GM23338 (cell line): Measurements from ENCODE around the gene NLRP1. TPM values are rescaled to one million over a fixed set of nuclear protein-coding genes. Genes with fewer than 3 reads are reported as not detected.

Experiments
- ATAC-seq: fragments of 200-7000 bp; cut with Tn5 transposase; 3 replicates; pipeline ENCODE4 v1.9.1; 2020
- DNase-seq: peaks from one replicate; pipeline ENCODE4 v3.0.0-alpha.2; 2015; ENCODE audit warnings: low spot score
- H2AFZ ChIP-seq: fragments of 200-600 bp; sonication (generic); 2 replicates; pipeline ENCODE4 v1.8.0; 2016; ENCODE audit warnings: antibody characterized with exemption, mild to moderate bottlenecking, moderate library complexity
- H3F3A ChIP-seq: fragments of 200-600 bp; sonication (generic); replicated peaks from 2 replicates; pipeline ENCODE4 v1.8.0; 2017; ENCODE audit warnings: antibody characterized with exemption, mixed run types, low read depth
- H3K27ac ChIP-seq: fragments of 200-600 bp; sonication (generic); 2 replicates; pipeline ENCODE4 v1.6.1; 2016; ENCODE audit warnings: low read depth
- H3K27me3 ChIP-seq: fragments of 200-600 bp; sonication (generic); 2 replicates; pipeline ENCODE4 v1.8.0; 2016; ENCODE audit warnings: mild to moderate bottlenecking, mixed run types, moderate library complexity; ENCODE audit not compliant: insufficient read depth
- H3K36me3 ChIP-seq: fragments of 200-600 bp; sonication (generic); 2 replicates; pipeline ENCODE4 v1.8.0; 2016; ENCODE audit warnings: mild to moderate bottlenecking; ENCODE audit not compliant: insufficient read depth
- H3K4me1 ChIP-seq: fragments of 200-600 bp; sonication (generic); 2 replicates; pipeline ENCODE4 v1.8.0; 2016; ENCODE audit warnings: mild to moderate bottlenecking, moderate library complexity; ENCODE audit not compliant: insufficient read depth
- H3K4me2 ChIP-seq: fragments of 200-600 bp; sonication (generic); 2 replicates; pipeline ENCODE4 v1.7.1; 2017; ENCODE audit warnings: mixed run types
- H3K4me3 ChIP-seq: fragments of 200-600 bp; sonication (generic); 2 replicates; pipeline ENCODE4 v1.6.1; 2016; ENCODE audit warnings: mixed run types
- H3K79me2 ChIP-seq: fragments of 200-600 bp; sonication (generic); replicated peaks from 2 replicates; pipeline ENCODE4 v1.8.0; 2017; ENCODE audit warnings: mild to moderate bottlenecking; ENCODE audit not compliant: insufficient read depth
- H3K9me2 ChIP-seq: fragments of 200-600 bp; sonication (generic); 2 replicates; pipeline ENCODE4 v1.8.0; 2017; ENCODE audit not compliant: insufficient read depth
- H4K20me1 ChIP-seq: fragments of 200-600 bp; sonication (generic); replicated peaks from 2 replicates; pipeline ENCODE4 v1.8.0; 2017; ENCODE audit warnings: mild to moderate bottlenecking; ENCODE audit not compliant: insufficient read depth
- H3K27ac Mint-ChIP-seq: 2 replicates; pipeline ENCODE4 v1.8.0; 2020; ENCODE audit warnings: inconsistent platforms, mild to moderate bottlenecking, moderate library complexity, mixed read lengths
- H3K27me3 Mint-ChIP-seq: 3 replicates; pipeline ENCODE4 v1.8.0; 2022; ENCODE audit warnings: low read depth, mild to moderate bottlenecking, moderate library complexity, mixed read lengths, inconsistent platforms; ENCODE audit not compliant: insufficient read depth, poor library complexity
- H3K36me3 Mint-ChIP-seq: 3 replicates; pipeline ENCODE4 v1.8.0; 2021; ENCODE audit warnings: low read depth, mild to moderate bottlenecking, inconsistent platforms, moderate library complexity, mixed read lengths
- H3K4me1 Mint-ChIP-seq: 3 replicates; pipeline ENCODE4 v1.8.0; 2020; ENCODE audit warnings: mild to moderate bottlenecking, inconsistent platforms, mixed read lengths
- H3K4me3 Mint-ChIP-seq: 3 replicates; pipeline ENCODE4 v1.8.0; 2021; ENCODE audit warnings: moderate library complexity, mild to moderate bottlenecking, inconsistent platforms, mixed read lengths
- H3K9me3 Mint-ChIP-seq: 3 replicates; pipeline ENCODE4 v1.8.0; 2020; ENCODE audit warnings: moderate library complexity, mild to moderate bottlenecking, inconsistent platforms, mixed read lengths
- CREB1 ChIP-seq: fragments of 250-450 bp; sonication (Bioruptor Pico); IDR thresholded peaks from 2 replicates; pipeline ENCODE4 v1.5.0; 2020; ENCODE audit warnings: low read depth, mild to moderate bottlenecking, moderate library complexity
- EZH2phosphoT487 ChIP-seq: fragments of 200-600 bp; sonication (generic); IDR thresholded peaks from one replicate; pipeline ENCODE4 v1.8.1; 2018; ENCODE audit warnings: antibody characterized with exemption; ENCODE audit not compliant: unreplicated experiment
- POLR2AphosphoS5 ChIP-seq: IDR thresholded peaks from 2 replicates; pipeline ENCODE4 v1.6.1; 2016; ENCODE audit warnings: antibody characterized with exemption, low read depth
- REST ChIP-seq: IDR thresholded peaks from one replicate; pipeline ENCODE4 v1.6.1; 2018; ENCODE audit warnings: antibody characterized with exemption; ENCODE audit not compliant: unreplicated experiment
- STAT1 ChIP-seq: IDR thresholded peaks from one replicate; pipeline ENCODE4 v1.6.1; 2016; ENCODE audit warnings: antibody characterized with exemption; ENCODE audit not compliant: unreplicated experiment
- ZNF114 ChIP-seq: fragments of 250-450 bp; sonication (Bioruptor Pico); IDR thresholded peaks from 2 replicates; pipeline ENCODE4 v1.5.0; 2020; ENCODE audit warnings: mild to moderate bottlenecking, moderate library complexity
- ZNF331 ChIP-seq: fragments of 250-450 bp; sonication (Bioruptor Pico); IDR thresholded peaks from 2 replicates; pipeline ENCODE4 v1.5.0; 2020; ENCODE audit warnings: low read depth, mild to moderate bottlenecking, moderate library complexity
- ZNF462 ChIP-seq: fragments of 250-450 bp; sonication (Bioruptor Pico); IDR thresholded peaks from 2 replicates; pipeline ENCODE4 v1.5.0; 2020; ENCODE audit warnings: mild to moderate bottlenecking, moderate library complexity
- polyA plus RNA-seq: library from polyadenylated mRNA; unstranded; fragments of >200 nt; fragmentation: Nextera tagmentation; extraction: Ambion mirVana; gene quantifications from 2 replicates; pipeline ENCODE4 v1.2.1, GENCODE V29; 2016
- total RNA-seq: library from RNA; depleted of rRNA; stranded (reverse); fragments of >200 nt; shearing (Covaris generic); gene quantifications from 2 replicates; pipeline ENCODE4 v1.2.3, GENCODE V29; 2014

The NLRP1 gene
- total and polyA plus RNA-seq, 2 experiments from 2014 or later: 7.6 to 16.2 TPM

GRCh38 chr17:5478992-5479391, 105.3 kb downstream of the NLRP1 start (continued):
- TF ChIP-seq ZNF462 (CRISPR knock-in tag) (no peak), EZH2phosphoT487 (no peak), ZNF331 (CRISPR knock-in tag) (no peak), CREB1 (CRISPR knock-in tag) (no peak), ZNF114 (CRISPR knock-in tag) (no peak), STAT1 (no peak), POLR2AphosphoS5 (no peak)

GRCh38 chr17:5473906-5474305, 110.4 kb downstream of the NLRP1 start:
- no peak overlapping the region for H3K4me2 ChIP-seq
- peaks cover 31% of the 10 kb centered on the region for H3K36me3 ChIP-seq
- Mint-ChIP-seq H3K36me3 (peaks cover 48% of the 10 kb centered on the region), H3K4me3 (no peak overlapping the region), H3K9me3 (no peaks in the 10 kb centered on the region), H3K27me3 (no peaks in the 10 kb centered on the region), H3K27ac (no peak overlapping the region), H3K4me1 (no peaks in the 10 kb centered on the region)
- ATAC-seq (no peak), DNase-seq (no peak)
- H3K27me3 ChIP-seq: no peaks in the 10 kb centered on the region
- no peaks in the 10 kb centered on the region for H3F3A ChIP-seq
- peaks cover 25% of the 10 kb centered on the region; the same call in 1 of the 2 replicates for H3K79me2 ChIP-seq
- H4K20me1 ChIP-seq: peaks cover 5% of the 10 kb centered on the region
- no peak overlapping the region for H3K4me3 ChIP-seq
- H3K9me2 ChIP-seq: no peaks in the 10 kb centered on the region
- TF ChIP-seq POLR2AphosphoS5 (no peak), REST (no peak), STAT1 (no peak), CREB1 (CRISPR knock-in tag) (no peak)
- no peak overlapping the region for H3K27ac ChIP-seq
- H3K4me1 ChIP-seq: no peaks in the 10 kb centered on the region
- no peak overlapping the region for H2AFZ ChIP-seq
